Heart left ventricle (tissue), 13 donors: ENCODE results near the gene CKS1B.

Experiments
- CTCF ChIP-seq, 12 donors: fragments of 200-600 bp; sonication (generic) in 4 of 12; IDR thresholded peaks; one replicate each; pipeline versions ENCODE4 v1.5.0 to v1.8.0; 2018 to 2022; ENCODE audit warnings: antibody characterized with exemption in 12 of 12, mild to moderate bottlenecking in 5 of 12
- POLR2A ChIP-seq, 2 donors: fragments of 450-650 bp; IDR thresholded peaks; one replicate each; pipeline ENCODE4 v1.6.1; 2017; ENCODE audit warnings: antibody characterized with exemption in 2 of 2, mild to moderate bottlenecking in 2 of 2, moderate library complexity in 2 of 2
- donor health status: ischemic (EF 13 %, LVEDD 7.1; RV severe dilation, severe dysfunction).
- donor health status: DM: no; HTN: yes; CAD: no.
- donor health status: DM: no; HTN: no; CAD: no.
- donor health status: ischemic (EF 25% LVEDD 6.9; RV normal size, moderate dysfunction).
- donor health status: ischemic (EF 25% LVEDD 5.7; RV mildly dilated, moderate dysfunction).
- donor health status: ischemic (EF 35%, LVEDD 5.7; RV mildly dilated, moderate dysfunction).
- donor health status: nonischemic (EF 11% LVEDD 7.7; RV severe dilation, severe dysfunction).
- donor health status: DM: yes; HTN: yes; CAD: no.
- donor health status: PGD.
- donor health status: ischemic (EF 29% LVEDD 5.4; RV normal size, mild dysfunction).
- donor health status: nonischemic (EF 23%, LVEDD 6.1; RV moderate dilation, normal function).

- no peak for TF ChIP-seq CTCF (IDR thresholded peaks at IDR 0.05)
- no peak for TF ChIP-seq POLR2A (IDR thresholded peaks at IDR 0.05)
These were observed 35.3 kb downstream of the CKS1B start for GRCh38 chr1:155009742-155010141.
